NB4 (cell line): ENCODE measurements around the gene ZYX.
A peak's percentile ranks its signal among the peaks of the same experiment; 100 is the strongest.

Source experiments
- DNase-seq: peaks from one replicate; pipeline ENCODE4 v3.0.0; 2010; ENCODE audit warnings: low read depth
- H3K4me3 ChIP-seq: one replicate; pipeline ENCODE4 v1.5.1; 2011; ENCODE audit warnings: mild to moderate bottlenecking, low read depth, low read length, moderate library complexity
- MYC ChIP-seq: IDR thresholded peaks from 2 replicates; pipeline ENCODE4 v1.6.1; 2011; ENCODE audit warnings: low read depth, low read length
- POLR2A ChIP-seq: IDR thresholded peaks from 2 replicates; pipeline ENCODE4 v1.6.1; 2011; ENCODE audit warnings: mild to moderate bottlenecking; ENCODE audit not compliant: insufficient read length; ENCODE audit errors: extremely low read depth
- TF ChIP-seq, protein P1 (sequence below): IDR thresholded peaks from one replicate; pipeline ENCODE4 v1.5.1; 2012; ENCODE audit warnings: low read depth, low read length
- TF ChIP-seq, protein P2 (sequence below): IDR thresholded peaks from 2 replicates; pipeline ENCODE4 v1.6.1; 2011; ENCODE audit warnings: low read depth, low read length

The ZYX gene

DNA sequence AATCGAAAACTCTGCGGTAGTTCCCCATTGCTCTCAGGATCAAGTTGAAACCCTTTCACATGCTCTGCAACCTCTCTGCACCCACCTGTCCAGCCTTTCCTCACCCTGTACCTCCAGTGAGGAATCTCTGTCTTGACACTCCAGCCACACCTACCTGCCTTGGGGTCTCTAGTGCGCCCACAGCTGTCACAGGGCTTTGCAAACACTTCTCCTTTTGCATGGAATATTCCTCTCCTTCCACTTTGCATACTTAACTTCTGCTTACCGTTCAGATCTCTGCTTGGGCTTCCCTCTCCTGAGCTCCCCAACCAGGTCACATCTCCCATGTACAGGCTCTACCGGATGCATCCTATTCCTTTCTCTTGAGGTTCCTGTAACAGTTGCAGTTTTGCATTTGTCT, 6.6 kb upstream of the ZYX start:
- peak overlapping the region; percentile 38 for H3K4me3 ChIP-seq
- TF ChIP-seq, protein P1, sequence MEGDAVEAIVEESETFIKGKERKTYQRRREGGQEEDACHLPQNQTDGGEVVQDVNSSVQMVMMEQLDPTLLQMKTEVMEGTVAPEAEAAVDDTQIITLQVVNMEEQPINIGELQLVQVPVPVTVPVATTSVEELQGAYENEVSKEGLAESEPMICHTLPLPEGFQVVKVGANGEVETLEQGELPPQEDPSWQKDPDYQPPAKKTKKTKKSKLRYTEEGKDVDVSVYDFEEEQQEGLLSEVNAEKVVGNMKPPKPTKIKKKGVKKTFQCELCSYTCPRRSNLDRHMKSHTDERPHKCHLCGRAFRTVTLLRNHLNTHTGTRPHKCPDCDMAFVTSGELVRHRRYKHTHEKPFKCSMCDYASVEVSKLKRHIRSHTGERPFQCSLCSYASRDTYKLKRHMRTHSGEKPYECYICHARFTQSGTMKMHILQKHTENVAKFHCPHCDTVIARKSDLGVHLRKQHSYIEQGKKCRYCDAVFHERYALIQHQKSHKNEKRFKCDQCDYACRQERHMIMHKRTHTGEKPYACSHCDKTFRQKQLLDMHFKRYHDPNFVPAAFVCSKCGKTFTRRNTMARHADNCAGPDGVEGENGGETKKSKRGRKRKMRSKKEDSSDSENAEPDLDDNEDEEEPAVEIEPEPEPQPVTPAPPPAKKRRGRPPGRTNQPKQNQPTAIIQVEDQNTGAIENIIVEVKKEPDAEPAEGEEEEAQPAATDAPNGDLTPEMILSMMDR, result no peak
- TF ChIP-seq, protein P2, sequence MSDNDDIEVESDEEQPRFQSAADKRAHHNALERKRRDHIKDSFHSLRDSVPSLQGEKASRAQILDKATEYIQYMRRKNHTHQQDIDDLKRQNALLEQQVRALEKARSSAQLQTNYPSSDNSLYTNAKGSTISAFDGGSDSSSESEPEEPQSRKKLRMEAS, result no peak
- TF ChIP-seq POLR2A (no peak), MYC (no peak)
- peak; percentile 67 for DNase-seq

DNA sequence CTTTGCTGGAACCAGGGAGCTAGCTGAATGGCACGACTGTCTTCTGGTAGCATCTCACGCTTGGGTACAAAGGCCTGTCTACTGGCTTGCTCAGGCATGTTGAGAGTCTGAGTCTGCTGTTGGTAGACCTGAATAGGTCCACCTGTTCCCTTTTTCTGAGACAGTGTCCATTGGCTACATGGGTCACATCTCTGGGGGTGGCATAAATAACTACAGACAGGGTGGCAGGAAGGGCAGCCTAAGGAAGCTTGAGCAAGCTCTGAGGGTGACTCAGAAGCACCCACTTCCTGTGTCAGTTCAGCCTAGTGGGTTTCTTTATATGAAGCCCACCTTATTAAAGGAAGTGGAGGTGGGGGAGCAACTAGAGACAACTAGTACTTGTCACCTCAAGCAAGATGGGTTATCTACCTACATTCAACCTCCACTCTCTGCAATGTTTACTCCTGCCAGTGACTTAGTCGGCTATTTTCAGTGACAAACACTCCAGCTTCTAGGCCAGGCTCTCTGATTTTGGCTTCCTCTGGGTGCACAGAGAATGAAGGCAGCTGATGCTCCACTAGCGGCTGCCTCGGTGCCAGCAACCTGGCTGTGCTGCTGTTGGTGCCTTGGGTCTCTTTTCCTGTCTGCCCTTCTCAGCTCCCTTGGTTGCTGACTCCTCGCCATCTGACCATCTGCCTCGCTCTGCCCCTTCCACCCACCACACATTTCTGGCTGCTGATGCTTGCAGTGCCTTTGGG, 5.7 kb upstream of the ZYX start:
- peak; percentile 64 for TF ChIP-seq MYC
- TF ChIP-seq, protein P1, result no peak
- TF ChIP-seq, protein P2, result peak; percentile 65
- TF ChIP-seq POLR2A, result peak; percentile 54
- H3K4me3 ChIP-seq, result peak overlapping the region; percentile 38
- peak; percentile 98 for DNase-seq

GRCh38 chr7:143376396-143376795, 4.7 kb upstream of the ZYX start:
- peak; percentile 46 for TF ChIP-seq POLR2A
- peak; percentile 32; the same call in 1 of the 2 replicates for TF ChIP-seq MYC
- TF ChIP-seq, protein P2, result peak; percentile 60
- TF ChIP-seq, protein P1, result no peak

DNA sequence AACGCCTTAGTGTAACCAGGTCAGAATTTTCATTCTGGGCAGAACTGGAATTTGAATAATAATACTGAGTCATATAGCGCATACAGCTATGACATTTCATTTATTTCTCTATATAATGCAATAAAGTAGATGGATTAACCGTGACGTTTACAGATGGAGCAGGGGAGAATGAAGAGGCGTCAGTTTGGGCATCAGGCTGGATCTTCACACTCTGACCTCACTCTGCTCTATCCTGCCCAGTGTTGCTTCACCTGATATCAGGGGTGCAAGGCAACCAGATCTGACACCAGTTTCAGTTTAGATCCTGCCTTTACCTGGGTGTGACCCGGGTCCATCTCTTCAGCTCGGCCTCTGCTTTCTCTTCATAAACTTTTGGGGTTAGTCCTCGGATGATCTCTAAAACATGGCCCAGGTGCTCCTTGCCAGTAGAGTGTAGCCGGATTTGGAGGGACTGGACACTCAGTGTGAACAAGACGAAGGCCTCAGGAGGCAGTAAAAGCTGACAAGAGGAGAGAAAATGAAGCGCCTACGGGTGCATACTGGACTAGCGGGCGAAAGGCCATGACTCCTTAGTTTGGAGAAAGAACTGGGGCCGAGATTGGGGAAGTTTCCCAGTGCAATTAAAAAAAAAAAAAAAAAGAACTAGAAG, 1.4 kb upstream of the ZYX start:
- H3K4me3 ChIP-seq, result peak overlapping the region; percentile 65
- no peak for TF ChIP-seq MYC
- TF ChIP-seq POLR2A, result no peak
- TF ChIP-seq, protein P1, result no peak
- TF ChIP-seq, protein P2, result no peak; the same call in 1 of the 2 replicates
- DNase-seq, result no peak

More at GRCh38 chr7:143376396-143376795, 4.7 kb upstream of the ZYX start:
- no peak overlapping the region for H3K4me3 ChIP-seq
- DNase-seq, result peak; percentile 87

DNA sequence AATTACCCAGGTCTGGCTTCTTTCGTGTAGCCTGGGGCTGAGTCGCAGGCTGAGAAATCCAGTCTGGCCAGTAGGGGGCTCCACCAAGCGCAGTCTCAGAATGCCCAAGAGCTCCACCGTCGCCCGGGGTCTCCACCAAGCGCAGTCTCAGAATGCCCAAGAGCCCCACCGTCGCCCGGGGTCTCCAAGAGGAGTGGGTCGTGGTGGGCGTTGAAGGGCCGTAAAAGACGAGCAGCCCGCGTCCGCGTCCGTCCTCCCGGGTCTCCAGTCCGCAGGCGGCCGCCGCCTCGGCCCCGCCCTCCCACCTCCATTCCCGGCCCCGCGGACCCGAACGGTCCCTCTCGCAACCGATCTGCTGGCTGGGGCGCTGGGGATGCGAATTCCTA, 892 bp upstream of the ZYX start:
- H3K4me3 ChIP-seq, result peak overlapping the region; percentile 65
- peak; percentile 97 for DNase-seq
- TF ChIP-seq MYC (peak; percentile 53), POLR2A (no peak)
- TF ChIP-seq, protein P1, result peak; percentile 97
- TF ChIP-seq, protein P2, result no peak
